ENCODE data around the gene ZNF260.

DNA sequence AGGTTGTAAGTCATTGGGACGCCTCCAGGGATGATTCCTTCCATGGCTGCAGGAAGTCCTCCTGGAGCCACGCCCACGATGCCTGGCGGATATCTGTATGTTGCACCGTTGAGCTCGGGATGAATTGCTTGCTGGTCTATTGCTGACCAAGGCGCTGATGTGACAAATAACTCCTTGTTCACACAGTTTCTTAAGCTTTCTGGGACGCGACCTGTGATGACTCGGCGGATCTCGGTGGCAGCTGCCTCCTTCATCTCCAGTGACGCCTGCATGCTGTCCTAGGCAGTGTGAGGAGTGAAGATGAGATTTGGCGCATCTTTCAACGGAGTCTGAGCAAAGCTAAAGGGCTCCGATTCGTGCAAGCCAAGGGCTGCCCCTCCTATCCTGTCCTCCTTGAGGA, 31.1 kb downstream of the ZNF260 start:
- TF ChIP-seq, protein P1, sequence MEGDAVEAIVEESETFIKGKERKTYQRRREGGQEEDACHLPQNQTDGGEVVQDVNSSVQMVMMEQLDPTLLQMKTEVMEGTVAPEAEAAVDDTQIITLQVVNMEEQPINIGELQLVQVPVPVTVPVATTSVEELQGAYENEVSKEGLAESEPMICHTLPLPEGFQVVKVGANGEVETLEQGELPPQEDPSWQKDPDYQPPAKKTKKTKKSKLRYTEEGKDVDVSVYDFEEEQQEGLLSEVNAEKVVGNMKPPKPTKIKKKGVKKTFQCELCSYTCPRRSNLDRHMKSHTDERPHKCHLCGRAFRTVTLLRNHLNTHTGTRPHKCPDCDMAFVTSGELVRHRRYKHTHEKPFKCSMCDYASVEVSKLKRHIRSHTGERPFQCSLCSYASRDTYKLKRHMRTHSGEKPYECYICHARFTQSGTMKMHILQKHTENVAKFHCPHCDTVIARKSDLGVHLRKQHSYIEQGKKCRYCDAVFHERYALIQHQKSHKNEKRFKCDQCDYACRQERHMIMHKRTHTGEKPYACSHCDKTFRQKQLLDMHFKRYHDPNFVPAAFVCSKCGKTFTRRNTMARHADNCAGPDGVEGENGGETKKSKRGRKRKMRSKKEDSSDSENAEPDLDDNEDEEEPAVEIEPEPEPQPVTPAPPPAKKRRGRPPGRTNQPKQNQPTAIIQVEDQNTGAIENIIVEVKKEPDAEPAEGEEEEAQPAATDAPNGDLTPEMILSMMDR (IDR thresholded peaks at IDR 0.05): no peak
- no peak for TF ChIP-seq POLR2A (IDR thresholded peaks at IDR 0.05)
- no peak for TF ChIP-seq POLR2AphosphoS5 (IDR thresholded peaks at IDR 0.05)
